ENCODE measurements around the gene LLGL1. TPM values are rescaled to one million over a fixed set of nuclear protein-coding genes. Genes with fewer than 3 reads are reported as not detected.

The LLGL1 gene
- total RNA-seq, 1 experiment from 2014 or later, result 65.0 TPM

DNA sequence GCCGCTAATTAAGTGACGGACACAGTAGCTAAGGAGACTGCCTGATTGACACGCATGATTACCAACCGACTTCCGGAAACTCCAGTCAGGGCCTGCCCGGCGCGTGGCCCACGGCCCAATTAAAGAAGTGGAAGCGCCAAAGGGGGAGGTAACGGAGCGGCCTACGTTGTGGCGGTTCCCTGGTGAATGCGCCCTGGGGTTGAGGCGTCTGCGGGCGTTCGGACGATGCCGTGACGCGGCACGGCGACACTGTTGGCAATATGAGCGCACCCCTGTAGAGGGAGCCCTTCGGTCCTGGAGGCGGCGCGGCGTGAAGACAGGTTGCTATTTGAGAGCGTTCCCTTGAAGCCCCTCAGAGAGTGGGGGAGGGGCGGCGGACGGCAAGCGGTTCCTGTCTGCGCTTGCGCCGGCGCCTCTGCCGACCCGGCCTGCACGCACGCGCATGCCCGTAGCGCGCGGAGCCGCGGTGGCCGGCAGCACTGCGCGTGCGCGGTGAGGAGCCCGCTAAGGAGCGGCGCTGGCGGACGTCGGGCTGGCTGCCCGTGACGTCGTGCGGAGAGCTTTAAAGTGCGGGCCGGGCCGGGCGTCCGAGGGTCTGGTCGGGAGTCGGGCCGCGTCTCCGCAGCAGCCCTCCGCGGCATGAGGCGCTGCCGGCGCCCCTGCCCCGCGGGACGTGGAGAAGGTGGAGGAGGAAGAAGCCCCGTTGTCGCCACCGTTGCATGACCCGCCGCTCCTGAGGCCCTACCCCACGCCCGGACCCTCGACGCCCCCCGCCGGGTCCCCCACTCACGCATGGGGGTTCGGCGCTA lies 41.9 kb upstream of the LLGL1 start, which contains the start of gene ALKBH5:
ALKBH5 (plus strand) TSS at position 495 of the 809 bp plus-strand sequence. CDS start 416 bp downstream, outside the sequence.
- Histone ChIP-seq H3K23me2 (ENCODE audit: insufficient read length, low read depth, low read length, poor library complexity, severe bottlenecking) (peaks cover 21% of the 10 kb centered on the region), H3T11ph (ENCODE audit: low read length) (no peak within 1 kb of the TSS), H3K9me3 (ENCODE audit: control insufficient read depth, low read depth, low read length) (no peaks in the 10 kb centered on the region), H2AK5ac (ENCODE audit: insufficient read length, low read length) (no peak within 1 kb of the TSS), H3K79me2 (ENCODE audit: insufficient read depth, low read length) (peaks cover 39% of the 10 kb centered on the region; the same call in 1 of the 2 replicates), H2AFZ (ENCODE audit: low read length) (no peak within 1 kb of the TSS), H2BK12ac (ENCODE audit: insufficient read length, low read depth, low read length) (no peak within 1 kb of the TSS), H4K91ac (ENCODE audit: insufficient read length, low read depth, low read length) (no peak within 1 kb of the TSS), H3K9ac (ENCODE audit: extremely low read depth, insufficient read length, low read length) (peak within 1 kb of the TSS; percentile 68), H2BK5ac (ENCODE audit: insufficient read length, low read length) (no peak within 1 kb of the TSS), H3K27ac (ENCODE audit: insufficient read length, low read depth, low read length) (peak within 1 kb of the TSS; percentile 62), H2BK120ac (ENCODE audit: low read depth, low read length, poor library complexity, severe bottlenecking) (no peak within 1 kb of the TSS), H3K56ac (ENCODE audit: insufficient read length, low read depth, low read length) (no peak within 1 kb of the TSS), H4K20me1 (ENCODE audit: control insufficient read depth, insufficient read depth, insufficient read length) (no peaks in the 10 kb centered on the region), H3K27me3 (ENCODE audit: insufficient read depth, low read length) (no peaks in the 10 kb centered on the region), H2BK15ac (ENCODE audit: low read depth, low read length) (no peak within 1 kb of the TSS), H3K23ac (ENCODE audit: insufficient read length, low read depth, low read length) (no peak within 1 kb of the TSS), H4K5ac (ENCODE audit: insufficient read length, low read depth, low read length) (no peak within 1 kb of the TSS), H3K18ac (ENCODE audit: insufficient read length, low read depth, low read length) (peak within 1 kb of the TSS; percentile 81), H3K14ac (ENCODE audit: insufficient read depth, low read length) (peak within 1 kb of the TSS; percentile 91), H4K8ac (replicated peaks; ENCODE audit: insufficient read length, low read depth, low read length) (no peak within 1 kb of the TSS), H2BK20ac (ENCODE audit: low read depth, low read length, poor library complexity, severe bottlenecking) (no peak within 1 kb of the TSS), H3K4me2 (ENCODE audit: insufficient read depth, insufficient read length, low read length) (peak within 1 kb of the TSS; percentile 72), H3K4ac (ENCODE audit: low read depth, low read length) (no peak within 1 kb of the TSS; the same call in 1 of the 2 replicates), H3K79me1 (ENCODE audit: insufficient read depth, low read depth, low read length, poor library complexity, severe bottlenecking) (peaks cover 12% of the 10 kb centered on the region), H3K4me1 (ENCODE audit: insufficient read depth, low read length) (peaks cover 9% of the 10 kb centered on the region; the same call in 1 of the 2 replicates)
- peak within 1 kb of the TSS; percentile 99 to 100 (median 99) for H3K27ac Mint-ChIP-seq
- DNase-seq, result peak; percentile 100
- TF ChIP-seq, protein P1, sequence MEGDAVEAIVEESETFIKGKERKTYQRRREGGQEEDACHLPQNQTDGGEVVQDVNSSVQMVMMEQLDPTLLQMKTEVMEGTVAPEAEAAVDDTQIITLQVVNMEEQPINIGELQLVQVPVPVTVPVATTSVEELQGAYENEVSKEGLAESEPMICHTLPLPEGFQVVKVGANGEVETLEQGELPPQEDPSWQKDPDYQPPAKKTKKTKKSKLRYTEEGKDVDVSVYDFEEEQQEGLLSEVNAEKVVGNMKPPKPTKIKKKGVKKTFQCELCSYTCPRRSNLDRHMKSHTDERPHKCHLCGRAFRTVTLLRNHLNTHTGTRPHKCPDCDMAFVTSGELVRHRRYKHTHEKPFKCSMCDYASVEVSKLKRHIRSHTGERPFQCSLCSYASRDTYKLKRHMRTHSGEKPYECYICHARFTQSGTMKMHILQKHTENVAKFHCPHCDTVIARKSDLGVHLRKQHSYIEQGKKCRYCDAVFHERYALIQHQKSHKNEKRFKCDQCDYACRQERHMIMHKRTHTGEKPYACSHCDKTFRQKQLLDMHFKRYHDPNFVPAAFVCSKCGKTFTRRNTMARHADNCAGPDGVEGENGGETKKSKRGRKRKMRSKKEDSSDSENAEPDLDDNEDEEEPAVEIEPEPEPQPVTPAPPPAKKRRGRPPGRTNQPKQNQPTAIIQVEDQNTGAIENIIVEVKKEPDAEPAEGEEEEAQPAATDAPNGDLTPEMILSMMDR (conservative IDR thresholded peaks at IDR 0.05), result peak; percentile 52; the same call in 2 of the 3 replicates
- no CpG with 5 or more reads among the region's 98 CpGs for WGBS (ENCODE audit: extremely low coverage, insufficient read length, low lambda C conversion rate)
- H3K9me3 Mint-ChIP-seq, result no peaks in the 10 kb centered on the region; a peak in 1 of 5 replicates
- peaks cover 50 to 54% of the 10 kb centered on the region in 2 experiments for H3K4me1 Mint-ChIP-seq
- peak within 1 kb of the TSS; percentile 92 to 95 for H3K4me3 Mint-ChIP-seq
- H3K36me3 Mint-ChIP-seq (ENCODE audit: insufficient read depth in 1 of 3, low read depth in 3 of 3), result peaks cover 8 to 33% (median 20%) of the 10 kb centered on the region in 3 experiments; a peak in 6 of 7 replicates
- no peaks in the 10 kb centered on the region for H3K27me3 Mint-ChIP-seq (ENCODE audit: low read depth)

Measured in H9 (cell line).